NCI-H748 treated with DMSO at 0.1 percent for 48 hours (cell line): ENCODE data around the gene SULT1C3.

ENCODE experiments used
- DNase-seq: peaks from one replicate; lab custom pipeline; 2025; lab: John Stamatoyannopoulos, UW

SULT1C3 gene

DNA sequence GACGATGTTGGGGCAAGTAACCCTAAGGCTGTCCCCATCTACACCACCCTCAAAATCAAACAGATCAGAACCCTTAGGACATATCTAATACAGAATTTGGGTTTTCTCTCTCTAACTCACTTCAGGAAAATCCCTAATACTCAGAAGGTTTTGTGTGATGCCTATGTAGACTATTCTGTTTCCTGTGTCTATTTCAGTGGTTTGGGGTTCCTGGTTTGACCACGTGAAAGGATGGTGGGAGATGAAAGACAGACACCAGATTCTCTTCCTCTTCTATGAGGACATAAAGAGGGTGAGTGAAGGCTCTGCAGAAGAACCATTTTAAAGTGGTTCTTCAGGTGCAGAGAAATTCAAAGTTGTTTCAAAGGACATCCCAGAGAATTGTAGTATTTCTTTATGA lies 65.2 kb downstream of the SULT1C3 start:
- DNase-seq, result no peak

DNA sequence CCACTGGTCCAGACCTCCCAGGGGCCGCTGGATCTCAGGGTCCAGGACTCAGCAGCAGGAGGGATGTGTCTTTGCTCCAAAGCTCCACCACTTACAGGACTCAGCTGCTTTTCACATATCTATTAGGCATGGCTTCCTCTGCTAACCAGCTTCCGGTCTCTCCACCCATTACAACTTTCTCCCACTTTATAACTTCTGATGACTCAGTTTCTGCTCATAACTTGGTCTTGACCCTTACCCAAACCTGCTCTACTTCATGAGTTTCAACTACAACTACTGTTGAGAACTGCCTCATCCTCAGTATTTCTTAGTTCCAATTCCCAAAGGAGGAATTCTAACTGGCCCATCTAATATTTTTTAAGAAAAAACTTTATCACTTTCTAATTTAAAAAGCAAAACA lies 66.1 kb downstream of the SULT1C3 start:
- no peak for DNase-seq

DNA sequence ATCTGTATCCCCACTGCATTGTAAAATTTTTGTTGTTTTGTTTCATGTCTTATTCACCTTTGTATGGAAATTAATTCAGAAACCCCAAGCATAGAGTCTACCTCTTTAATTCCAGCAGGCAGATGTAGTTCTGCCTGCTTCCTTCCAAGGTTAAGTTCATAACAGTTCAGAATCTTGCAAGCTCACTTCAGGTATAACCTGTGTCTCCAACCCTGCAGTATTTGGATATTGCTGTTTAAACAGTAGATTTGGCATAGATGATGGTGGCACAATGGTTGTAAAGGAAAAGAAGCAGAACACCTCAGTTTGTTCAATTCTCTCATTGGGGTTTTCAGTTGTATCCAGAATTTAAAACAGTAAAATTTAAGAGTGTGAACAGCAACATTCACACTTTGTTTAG lies 70.1 kb downstream of the SULT1C3 start:
- DNase-seq, result no peak
